ENCODE data around the gene TRIML1. TPM values are rescaled to one million over a fixed set of nuclear protein-coding genes. Genes with fewer than 3 reads are reported as not detected.

The TRIML1 gene
- total and polyA plus RNA-seq, 10 of the 15 experiments (the other 5 are each of a cell fraction or from before 2014, with no cell fraction given) = not detected

DNA sequence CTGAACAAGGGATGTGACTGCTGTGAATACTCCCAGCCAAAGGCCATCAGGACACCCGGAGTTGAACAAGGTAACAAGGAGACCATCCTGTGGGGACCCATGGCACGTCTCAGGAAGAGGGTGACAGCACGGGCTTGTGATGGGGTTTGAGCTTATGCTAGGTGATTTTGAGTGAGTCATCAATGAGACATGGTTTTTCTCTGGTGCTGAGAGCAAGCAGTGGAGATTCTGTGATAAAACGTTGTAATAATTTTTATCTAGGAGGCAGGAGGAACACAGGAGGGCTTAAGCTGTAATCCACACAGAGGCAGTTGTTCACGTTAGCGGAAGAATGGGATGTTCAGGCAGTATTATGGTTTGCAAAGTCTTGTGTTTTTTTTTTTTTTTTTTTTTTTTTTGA lies 36.0 kb downstream of the TRIML1 start (continued):
- no peak for TF ChIP-seq POLR2AphosphoS2 (IDR thresholded peaks at IDR 0.05; ENCODE audit: low read depth, low read length)
- TF ChIP-seq, protein P1, sequence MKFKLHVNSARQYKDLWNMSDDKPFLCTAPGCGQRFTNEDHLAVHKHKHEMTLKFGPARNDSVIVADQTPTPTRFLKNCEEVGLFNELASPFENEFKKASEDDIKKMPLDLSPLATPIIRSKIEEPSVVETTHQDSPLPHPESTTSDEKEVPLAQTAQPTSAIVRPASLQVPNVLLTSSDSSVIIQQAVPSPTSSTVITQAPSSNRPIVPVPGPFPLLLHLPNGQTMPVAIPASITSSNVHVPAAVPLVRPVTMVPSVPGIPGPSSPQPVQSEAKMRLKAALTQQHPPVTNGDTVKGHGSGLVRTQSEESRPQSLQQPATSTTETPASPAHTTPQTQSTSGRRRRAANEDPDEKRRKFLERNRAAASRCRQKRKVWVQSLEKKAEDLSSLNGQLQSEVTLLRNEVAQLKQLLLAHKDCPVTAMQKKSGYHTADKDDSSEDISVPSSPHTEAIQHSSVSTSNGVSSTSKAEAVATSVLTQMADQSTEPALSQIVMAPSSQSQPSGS (IDR thresholded peaks at IDR 0.05; ENCODE audit: low read length) = no peak

DNA sequence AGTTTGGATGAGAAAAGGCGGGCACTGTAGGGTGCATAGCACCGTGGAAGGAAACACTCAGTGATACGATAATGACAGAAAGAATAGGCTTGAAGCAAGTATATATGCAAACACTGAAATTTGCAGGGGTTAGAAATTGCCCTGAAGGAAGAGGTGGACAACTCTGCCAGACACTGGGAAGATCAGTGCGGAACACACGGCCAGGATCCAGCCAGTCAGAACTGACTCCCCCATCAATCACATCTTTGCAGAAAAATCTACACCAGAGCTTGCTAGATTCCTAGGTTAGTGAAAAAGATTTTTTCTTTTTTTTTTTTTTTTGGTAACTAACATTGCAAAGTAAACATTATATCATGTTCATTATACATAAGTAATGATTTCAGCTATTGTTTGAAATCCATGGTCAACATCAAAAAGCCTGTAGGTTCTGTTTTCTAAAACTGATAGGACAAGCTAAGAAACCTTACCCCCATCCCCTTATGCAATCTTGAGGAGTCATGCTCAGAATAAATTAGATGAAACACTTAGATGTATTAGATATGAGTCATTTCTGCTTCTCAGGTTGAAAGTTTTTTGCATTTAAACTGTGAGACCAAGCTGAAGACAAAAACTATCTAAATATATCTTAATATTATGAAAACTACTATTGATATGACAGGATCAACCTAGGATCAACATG lies 38.9 kb downstream of the TRIML1 start:
- H3K4me2 ChIP-seq (ENCODE audit: control insufficient read depth, insufficient read depth) = no peak overlapping the region
- POLR2A ChIA-PET = interaction anchor here (0.7 kb wide), 1 partner anchor 902 kb away, joined by 3 read pairs; no protein-coding TSS in a partner anchor
- FAIRE-seq = no peak
- no peaks in the 10 kb centered on the region for H4K20me1 ChIP-seq (ENCODE audit: control insufficient read depth, insufficient read depth)
- no peaks in the 10 kb centered on the region for H3K36me3 ChIP-seq (ENCODE audit: control insufficient read depth in 2 of 2, insufficient read depth in 2 of 2, low read length in 1 of 2)
- RAD21 ChIA-PET (ENCODE audit: unreplicated experiment) = no interaction called here
- TF ChIP-seq FOXK2 (IDR thresholded peaks at IDR 0.05) = no peak
- no peak for TF ChIP-seq MTA2 (IDR thresholded peaks at IDR 0.05; ENCODE audit: low read depth)
- no peak for TF ChIP-seq ZSCAN29 (IDR thresholded peaks at IDR 0.05)
- TF ChIP-seq, protein P2, sequence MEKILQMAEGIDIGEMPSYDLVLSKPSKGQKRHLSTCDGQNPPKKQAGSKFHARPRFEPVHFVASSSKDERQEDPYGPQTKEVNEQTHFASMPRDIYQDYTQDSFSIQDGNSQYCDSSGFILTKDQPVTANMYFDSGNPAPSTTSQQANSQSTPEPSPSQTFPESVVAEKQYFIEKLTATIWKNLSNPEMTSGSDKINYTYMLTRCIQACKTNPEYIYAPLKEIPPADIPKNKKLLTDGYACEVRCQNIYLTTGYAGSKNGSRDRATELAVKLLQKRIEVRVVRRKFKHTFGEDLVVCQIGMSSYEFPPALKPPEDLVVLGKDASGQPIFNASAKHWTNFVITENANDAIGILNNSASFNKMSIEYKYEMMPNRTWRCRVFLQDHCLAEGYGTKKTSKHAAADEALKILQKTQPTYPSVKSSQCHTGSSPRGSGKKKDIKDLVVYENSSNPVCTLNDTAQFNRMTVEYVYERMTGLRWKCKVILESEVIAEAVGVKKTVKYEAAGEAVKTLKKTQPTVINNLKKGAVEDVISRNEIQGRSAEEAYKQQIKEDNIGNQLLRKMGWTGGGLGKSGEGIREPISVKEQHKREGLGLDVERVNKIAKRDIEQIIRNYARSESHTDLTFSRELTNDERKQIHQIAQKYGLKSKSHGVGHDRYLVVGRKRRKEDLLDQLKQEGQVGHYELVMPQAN (conservative IDR thresholded peaks at IDR 0.05) = no peak
- no peak for TF ChIP-seq GABPA (IDR thresholded peaks at IDR 0.05; ENCODE audit: low read depth)
- no peak for TF ChIP-seq POU2F2 (IDR thresholded peaks at IDR 0.05; ENCODE audit: borderline replicate concordance, low read depth, low read length)
- TF ChIP-seq SUPT20H (IDR thresholded peaks at IDR 0.05; ENCODE audit: borderline replicate concordance, control insufficient read depth, low read depth, low read length) = no peak
- no peak for TF ChIP-seq TBL1XR1 (IDR thresholded peaks at IDR 0.05; ENCODE audit: low read depth, low read length)
- no peak for TF ChIP-seq RAD51 (IDR thresholded peaks at IDR 0.05)
- H3K79me2 ChIP-seq (ENCODE audit: control insufficient read depth, insufficient read depth, low read length) = no peaks in the 10 kb centered on the region
- no peaks in the 10 kb centered on the region; the same call in 2 of the 3 replicates for H3K9me3 ChIP-seq (replicated peaks; ENCODE audit: control insufficient read depth, insufficient read depth, low read length)
- no peaks in the 10 kb centered on the region for H3K27me3 ChIP-seq (replicated peaks in 1 of 2; ENCODE audit: control insufficient read depth in 2 of 2, insufficient read depth in 2 of 2, low read length in 1 of 2)
- SMC1A ChIA-PET (ENCODE audit: uncharacterized antibody, unreplicated experiment) = no interaction called here
- in situ Hi-C loops (cut with MboI) (no loop called here), intact Hi-C loops (cut with micrococcal nuclease; ENCODE audit: unreplicated experiment) (no loop called here)
- no peak overlapping the region for H3K27ac ChIP-seq (ENCODE audit: control insufficient read depth, insufficient read depth)
- CTCF ChIA-PET = interaction anchor here (0.6 kb wide), 1 partner anchor 11 kb away, joined by 3 read pairs; no protein-coding TSS in a partner anchor
- DNase-seq (ENCODE audit: low read depth, low spot score) = no peak
- no peak for ATAC-seq
- no peak overlapping the region for H3K4me3 ChIP-seq
- no peak overlapping the region for H2AFZ ChIP-seq (ENCODE audit: control insufficient read depth, low read depth, low read length)
- no peak overlapping the region for H3K9ac ChIP-seq (ENCODE audit: control insufficient read depth, insufficient read depth, low read length)
- BruUV-seq (replicated peaks) = no TSS peak
- H3K4me1 ChIP-seq (ENCODE audit: control insufficient read depth, insufficient read depth, low read length) = no peaks in the 10 kb centered on the region
- WGBS (ENCODE audit: insufficient coverage, insufficient replicate concordance, low lambda C conversion rate, missing lambda C conversion rate) = 50% methylated on average over 5 of the region's 5 CpGs

Measured in GM12878 (cell line).